ENCODE data around the gene AQP7.

- TF ChIP-seq POLR2A (IDR thresholded peaks at IDR 0.05), result no peak
- TF ChIP-seq, protein P1, sequence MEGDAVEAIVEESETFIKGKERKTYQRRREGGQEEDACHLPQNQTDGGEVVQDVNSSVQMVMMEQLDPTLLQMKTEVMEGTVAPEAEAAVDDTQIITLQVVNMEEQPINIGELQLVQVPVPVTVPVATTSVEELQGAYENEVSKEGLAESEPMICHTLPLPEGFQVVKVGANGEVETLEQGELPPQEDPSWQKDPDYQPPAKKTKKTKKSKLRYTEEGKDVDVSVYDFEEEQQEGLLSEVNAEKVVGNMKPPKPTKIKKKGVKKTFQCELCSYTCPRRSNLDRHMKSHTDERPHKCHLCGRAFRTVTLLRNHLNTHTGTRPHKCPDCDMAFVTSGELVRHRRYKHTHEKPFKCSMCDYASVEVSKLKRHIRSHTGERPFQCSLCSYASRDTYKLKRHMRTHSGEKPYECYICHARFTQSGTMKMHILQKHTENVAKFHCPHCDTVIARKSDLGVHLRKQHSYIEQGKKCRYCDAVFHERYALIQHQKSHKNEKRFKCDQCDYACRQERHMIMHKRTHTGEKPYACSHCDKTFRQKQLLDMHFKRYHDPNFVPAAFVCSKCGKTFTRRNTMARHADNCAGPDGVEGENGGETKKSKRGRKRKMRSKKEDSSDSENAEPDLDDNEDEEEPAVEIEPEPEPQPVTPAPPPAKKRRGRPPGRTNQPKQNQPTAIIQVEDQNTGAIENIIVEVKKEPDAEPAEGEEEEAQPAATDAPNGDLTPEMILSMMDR (IDR thresholded peaks at IDR 0.05), result no peak
Observed at GRCh38 chr9:33403941-33404787, 1.8 kb upstream of the AQP7 start.
